ENCODE results near the gene G2E3. TPM values are rescaled to one million over a fixed set of nuclear protein-coding genes. Genes with fewer than 3 reads are reported as not detected.
"Not testable (repeated sequence)": the region's sequence is repeated elsewhere in the genome, so short reads cannot be mapped to it uniquely, and the experiment has no call there.

The G2E3 gene
- polyA plus RNA-seq, 1 experiment: 21.7 TPM

- ChIA-PET POLR2A (no interaction called here), CTCF (no interaction called here)
- Histone ChIP-seq H3K4me3 (ENCODE audit: low read depth, low read length) (no peak overlapping the region), H3K9me3 (ENCODE audit: control insufficient read depth, insufficient read depth, low read length) (no peaks in the 10 kb centered on the region), H3K27me3 (ENCODE audit: control insufficient read depth, insufficient read depth, low read length) (no peaks in the 10 kb centered on the region), H3K27ac (ENCODE audit: low read depth, low read length) (no peak overlapping the region)
- no peak for TF ChIP-seq CTCF (IDR thresholded peaks at IDR 0.05; ENCODE audit: low read depth, low read length)
- DNase-seq (ENCODE audit: low read depth, low spot score): no peak
These were observed 10.9 kb downstream of the G2E3 start for GRCh38 chr14:30569903-30570226.

GRCh38 chr14:30572237-30572636 is 13.3 kb downstream of the G2E3 start:
- POLR2A ChIA-PET: interaction anchor here (1.7 kb wide), 1 partner anchor 13 kb away, joined by 3 read pairs; the partner anchor contains the start of gene G2E3

GRCh38 chr14:30572771-30573170 is 13.8 kb downstream of the G2E3 start:
- Histone ChIP-seq H3K4me3 (ENCODE audit: low read depth, low read length) (no peak overlapping the region), H3K27ac (ENCODE audit: low read depth, low read length) (no peak overlapping the region), H3K9me3 (ENCODE audit: control insufficient read depth, insufficient read depth, low read length) (no peaks in the 10 kb centered on the region), H3K27me3 (ENCODE audit: control insufficient read depth, insufficient read depth, low read length) (no peaks in the 10 kb centered on the region)
- TF ChIP-seq CTCF (IDR thresholded peaks at IDR 0.05; ENCODE audit: low read depth, low read length): no peak
- DNase-seq (ENCODE audit: low read depth, low spot score): no peak
- POLR2A ChIA-PET: interaction anchor here (1.7 kb wide), 1 partner anchor 14 kb away, joined by 3 read pairs; the partner anchor contains the start of gene G2E3
- CTCF ChIA-PET: no interaction called here

More at GRCh38 chr14:30572237-30572636, 13.3 kb downstream of the G2E3 start:
- CTCF ChIA-PET: no interaction called here
- Histone ChIP-seq H3K9me3 (ENCODE audit: control insufficient read depth, insufficient read depth, low read length) (no peaks in the 10 kb centered on the region), H3K27me3 (ENCODE audit: control insufficient read depth, insufficient read depth, low read length) (no peaks in the 10 kb centered on the region), H3K27ac (ENCODE audit: low read depth, low read length) (no peak overlapping the region), H3K4me3 (ENCODE audit: low read depth, low read length) (no peak overlapping the region)
- TF ChIP-seq CTCF (IDR thresholded peaks at IDR 0.05; ENCODE audit: low read depth, low read length): no peak
- no peak for DNase-seq (ENCODE audit: low read depth, low spot score)

- Histone ChIP-seq H3K27ac (ENCODE audit: low read depth, low read length) (no peak overlapping the region), H3K27me3 (ENCODE audit: control insufficient read depth, insufficient read depth, low read length) (no peaks in the 10 kb centered on the region), H3K9me3 (ENCODE audit: control insufficient read depth, insufficient read depth, low read length) (no peaks in the 10 kb centered on the region), H3K4me3 (ENCODE audit: low read depth, low read length) (no peak overlapping the region)
- CTCF ChIA-PET: no interaction called here
- no peak for DNase-seq (ENCODE audit: low read depth, low spot score)
- no peak for TF ChIP-seq CTCF (IDR thresholded peaks at IDR 0.05; ENCODE audit: low read depth, low read length)
- POLR2A ChIA-PET: interaction anchor here (1.7 kb wide), 1 partner anchor 14 kb away, joined by 3 read pairs; the partner anchor contains the start of gene G2E3
These were observed 14.4 kb downstream of the G2E3 start for GRCh38 chr14:30573226-30573814.

- Histone ChIP-seq H3K27me3 (ENCODE audit: control insufficient read depth, insufficient read depth, low read length) (no peaks in the 10 kb centered on the region), H3K4me3 (ENCODE audit: low read depth, low read length) (no peak overlapping the region), H3K9me3 (ENCODE audit: control insufficient read depth, insufficient read depth, low read length) (no peaks in the 10 kb centered on the region), H3K27ac (ENCODE audit: low read depth, low read length) (no peak overlapping the region)
- TF ChIP-seq CTCF (IDR thresholded peaks at IDR 0.05; ENCODE audit: low read depth, low read length): no peak
- ChIA-PET CTCF (no interaction called here), POLR2A (interaction anchor here (1.7 kb wide), 1 partner anchor 15 kb away, joined by 3 read pairs; the partner anchor contains the start of gene G2E3)
- no peak for DNase-seq (ENCODE audit: low read depth, low spot score)
These were observed 15.0 kb downstream of the G2E3 start for GRCh38 chr14:30573966-30574365.

GRCh38 chr14:30574777-30575176 is 15.8 kb downstream of the G2E3 start:
- H3K9me3 ChIP-seq (ENCODE audit: control insufficient read depth, insufficient read depth, low read length); H3K27me3 ChIP-seq (ENCODE audit: control insufficient read depth, insufficient read depth, low read length); DNase-seq (ENCODE audit: low read depth, low spot score); H3K27ac ChIP-seq (ENCODE audit: low read depth, low read length); H3K4me3 ChIP-seq (ENCODE audit: low read depth, low read length); CTCF ChIA-PET; POLR2A ChIA-PET: not testable (repeated sequence)

GRCh38 chr14:30576333-30576732 is 17.4 kb downstream of the G2E3 start:
- DNase-seq (ENCODE audit: low read depth, low spot score); POLR2A ChIA-PET; CTCF ChIA-PET; H3K4me3 ChIP-seq (ENCODE audit: low read depth, low read length); H3K27me3 ChIP-seq (ENCODE audit: control insufficient read depth, insufficient read depth, low read length); H3K27ac ChIP-seq (ENCODE audit: low read depth, low read length); H3K9me3 ChIP-seq (ENCODE audit: control insufficient read depth, insufficient read depth, low read length): not testable (repeated sequence)
